Adrenal gland (tissue), 5 donors: Measurements from ENCODE around the gene KRT78.

Experiments
- CTCF ChIP-seq, 6 experiments: fragments of 450-650 bp in 4 of 6; fragments of 200-600 bp in 2 of 6; sonication (generic) in 1 of 6; IDR thresholded peaks; 1 replicate in 5 of 6; 2 replicates in 1 of 6; pipeline versions ENCODE4 v1.5.1 to v1.8.0; 2016 to 2021; ENCODE audit warnings: antibody characterized with exemption in 6 of 6, mild to moderate bottlenecking in 2 of 6, moderate library complexity in 1 of 6
- POLR2A ChIP-seq, 2 donors: fragments of 450-650 bp; IDR thresholded peaks; one replicate each; pipeline ENCODE4 v1.6.1; 2017; ENCODE audit warnings: antibody characterized with exemption in 2 of 2, mild to moderate bottlenecking in 2 of 2, moderate library complexity in 1 of 2
- donor health status: DM: no; HTN: no; CAD: no.

- TF ChIP-seq CTCF (IDR thresholded peaks at IDR 0.05): no peak
- TF ChIP-seq POLR2A (IDR thresholded peaks at IDR 0.05): no peak
Measured at GRCh38 chr12:52817003-52817698, 31.6 kb downstream of the KRT78 start.
